Epidermal melanocyte (primary cell): ENCODE data around the gene GNB1L.
A peak's percentile ranks its signal among the peaks of the same experiment; 100 is the strongest.

Experiments used
- DNase-seq: peaks from one replicate; pipeline ENCODE4 v3.0.0; 2011; ENCODE audit warnings: low spot score; ENCODE audit not compliant: insufficient read length

The GNB1L gene

GRCh38 chr22:19824926-19825339, 29.7 kb downstream of the GNB1L start:
- DNase-seq = no peak

GRCh38 chr22:19824212-19824925, 30.3 kb downstream of the GNB1L start:
- DNase-seq = no peak

DNA sequence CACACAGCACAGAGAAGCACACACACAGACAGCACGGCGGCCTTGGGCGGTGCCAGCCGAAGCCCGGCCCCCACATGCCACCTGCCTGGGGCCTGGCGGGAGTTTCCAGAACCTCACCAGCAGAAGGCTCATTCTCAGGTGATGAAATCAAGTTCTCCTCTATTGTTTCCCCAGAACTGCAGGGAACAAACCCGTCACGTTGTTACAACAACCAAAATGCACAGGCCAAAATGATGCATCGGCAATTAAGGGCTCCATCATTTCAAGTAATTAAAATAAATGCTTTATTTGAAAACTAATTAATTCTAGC, 30.8 kb downstream of the GNB1L start:
- no peak for DNase-seq

DNA sequence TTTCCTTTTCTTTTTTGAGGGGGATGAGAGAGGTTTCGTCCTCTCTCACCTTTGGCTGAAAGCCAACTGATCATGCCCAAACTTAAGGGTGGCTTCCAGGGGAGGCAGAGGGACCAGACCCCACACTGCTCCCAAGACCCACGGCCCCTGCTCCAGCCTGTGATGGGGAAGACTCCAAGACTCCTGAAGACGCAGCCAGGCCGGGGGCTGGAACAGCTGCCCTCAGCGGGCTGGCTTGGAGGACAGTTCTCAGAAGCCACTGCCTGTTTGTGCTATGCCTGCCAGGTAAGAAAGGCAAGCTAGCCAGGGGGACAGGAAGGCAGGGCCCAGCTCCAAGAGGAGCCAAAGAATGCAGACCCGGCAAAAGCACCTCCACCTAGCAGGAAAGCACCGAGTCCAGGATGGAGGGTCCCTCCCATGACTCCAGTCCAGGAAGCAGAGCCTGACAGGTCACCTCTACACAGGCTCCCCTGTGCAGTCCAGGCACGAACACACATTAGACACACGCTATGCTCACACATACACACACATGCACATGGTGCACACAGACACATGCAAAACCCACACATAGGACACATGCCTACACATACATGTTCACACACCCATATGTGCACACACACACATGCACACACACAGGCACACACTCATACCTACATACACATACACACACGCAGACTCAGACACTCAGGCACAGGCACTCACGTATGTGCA, 31.3 kb downstream of the GNB1L start:
- DNase-seq = peak; percentile 14

- DNase-seq = no peak
Measured at GRCh38 chr22:19822301-19823117, 32.2 kb downstream of the GNB1L start.

- DNase-seq = no peak
Measured at GRCh38 chr22:19821523-19822300, 33.0 kb downstream of the GNB1L start.

DNA sequence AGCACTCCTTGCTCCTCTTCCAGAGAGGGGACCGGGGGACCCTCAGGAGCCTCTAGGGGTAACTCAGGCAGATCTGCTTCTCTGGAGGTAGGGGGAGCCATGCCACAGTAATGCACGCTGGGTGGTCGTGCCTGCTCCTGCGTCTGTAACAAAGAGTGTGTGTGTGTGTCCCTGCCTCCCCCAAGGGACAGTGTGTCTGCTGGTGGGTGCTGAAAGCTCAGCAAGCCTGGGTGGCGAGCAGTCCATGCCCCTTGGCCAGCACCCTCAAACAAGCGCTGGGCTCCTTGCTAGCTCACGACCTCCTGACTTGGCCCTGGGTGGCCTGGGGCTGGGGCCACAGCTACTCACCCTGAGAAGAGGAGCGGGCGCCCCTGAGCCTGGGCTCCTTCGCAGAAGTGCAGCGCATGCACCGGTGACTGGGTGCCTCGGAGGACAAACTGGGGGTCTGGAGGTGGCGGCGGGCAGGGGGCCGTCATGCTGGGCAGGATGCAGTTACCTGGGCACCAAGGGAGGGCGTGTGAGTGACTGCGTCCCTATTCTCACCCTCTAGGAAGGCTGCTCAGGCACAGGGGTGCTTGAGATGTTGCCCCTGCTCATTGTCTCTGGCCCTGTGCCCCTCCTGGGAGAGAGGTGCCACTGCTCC, 33.7 kb downstream of the GNB1L start:
- DNase-seq = peak; percentile 10

GRCh38 chr22:19819911-19820879, 34.5 kb downstream of the GNB1L start:
- DNase-seq = peak; percentile 14

DNA sequence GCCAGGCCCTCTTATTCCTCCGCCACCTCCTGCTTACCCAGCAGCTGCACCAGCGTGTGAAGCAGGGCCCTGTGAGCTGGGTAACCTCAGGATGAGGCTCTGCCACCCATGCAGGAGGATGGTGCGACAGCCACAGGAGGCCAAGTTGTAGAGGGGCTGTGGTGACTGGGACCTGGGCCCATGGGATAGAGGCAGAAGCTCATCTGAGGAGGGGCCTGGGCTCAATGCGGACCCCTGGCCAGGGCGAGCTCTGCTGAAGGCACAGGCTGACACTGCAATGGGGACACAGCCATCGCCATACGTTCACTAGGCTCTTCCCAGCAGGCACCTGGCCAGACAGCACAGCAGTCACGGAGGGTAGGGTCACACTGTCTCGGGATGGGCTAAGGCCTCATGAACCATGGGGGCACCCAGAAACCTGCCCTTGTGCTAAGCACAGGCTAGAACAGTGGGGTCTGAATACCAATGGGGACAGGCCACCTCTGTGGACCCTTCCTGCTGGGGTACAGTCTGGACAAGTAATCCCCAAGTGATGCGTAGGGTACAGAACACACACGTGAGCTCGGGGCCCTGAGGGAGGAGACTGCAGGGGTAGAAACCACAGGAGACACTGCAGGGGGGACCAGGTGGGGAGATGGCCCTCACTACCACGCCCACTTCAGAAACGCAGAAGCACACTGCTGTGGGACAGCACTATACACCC, 35.3 kb downstream of the GNB1L start:
- peak; percentile 8 for DNase-seq

- DNase-seq = peak; percentile 12
Measured at GRCh38 chr22:19818324-19819207, 36.1 kb downstream of the GNB1L start.

GRCh38 chr22:19816372-19817119, 38.1 kb downstream of the GNB1L start:
- DNase-seq = peak; percentile 13

- DNase-seq = peak; percentile 10
Measured at GRCh38 chr22:19815823-19816290, 38.8 kb downstream of the GNB1L start.

DNA sequence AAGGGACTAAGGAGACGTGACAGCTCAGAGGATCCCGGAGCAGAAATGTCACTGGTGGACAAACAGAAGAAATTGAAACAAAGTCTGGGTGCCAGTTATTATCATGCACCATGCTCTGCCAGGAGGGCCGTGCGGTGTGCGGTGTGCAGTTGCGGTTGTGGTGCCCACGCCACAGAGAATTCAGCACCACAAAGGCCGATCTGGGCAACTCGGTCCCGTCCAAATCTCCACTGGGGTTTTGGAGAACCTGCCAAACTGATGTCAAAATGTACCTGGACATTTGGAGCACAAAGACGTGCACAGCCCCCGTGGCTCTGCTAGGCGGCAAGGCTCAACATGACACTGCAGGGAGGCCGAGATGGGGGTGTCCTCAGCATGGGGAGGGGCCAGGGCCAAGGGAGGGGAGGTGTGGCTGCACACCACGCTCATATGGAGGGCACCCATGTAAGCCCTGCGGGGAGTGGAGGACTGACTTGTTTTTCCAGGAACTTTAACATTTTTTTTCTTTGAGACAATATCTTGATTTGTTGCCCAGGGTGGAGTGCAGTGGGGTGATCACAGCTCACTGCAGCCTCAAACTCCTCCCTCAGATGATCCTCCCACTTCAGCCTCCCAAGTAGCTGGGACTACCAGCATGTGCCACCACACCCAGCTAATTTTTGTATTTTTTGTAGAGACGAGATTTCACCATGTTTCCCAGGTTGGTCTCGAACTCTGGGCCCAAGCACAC, 39.4 kb downstream of the GNB1L start:
- peak; percentile 3 for DNase-seq

GRCh38 chr22:19814428-19814827, 40.2 kb downstream of the GNB1L start:
- no peak for DNase-seq

GRCh38 chr22:19812910-19813309, 41.8 kb downstream of the GNB1L start:
- no peak for DNase-seq
